ENCODE results near the gene KLHL6. TPM values are rescaled to one million over a fixed set of nuclear protein-coding genes. Genes with fewer than 3 reads are reported as not detected.

The KLHL6 gene
- total and polyA plus RNA-seq, 2 of the 8 experiments (the other 6 are each of a cell fraction or from before 2014, with no cell fraction given): 0.05 TPM; not detected in 1

- Histone ChIP-seq H4K5ac (ENCODE audit: insufficient read length, low read depth, low read length) (no peak overlapping the region), H3K79me1 (ENCODE audit: low read depth, low read length) (no peaks in the 10 kb centered on the region), H2BK12ac (ENCODE audit: low read depth, low read length) (no peak overlapping the region), H2AK5ac (ENCODE audit: low read depth, low read length) (no peak overlapping the region), H4K8ac (ENCODE audit: extremely low read depth, insufficient read depth, low read length) (no peak overlapping the region), H3K27me3 (replicated peaks in 1 of 4; ENCODE audit: control insufficient read depth in 3 of 4, extremely low read depth in 1 of 4, insufficient read depth in 3 of 4, low read length in 3 of 4) (no peaks in the 10 kb centered on the region; a peak in 1 of 7 replicates), H3K9ac (replicated peaks in 1 of 4; ENCODE audit: extremely low read depth in 1 of 4, low read depth in 3 of 4, low read length in 3 of 4) (no peak overlapping the region), H3K56ac (replicated peaks; ENCODE audit: insufficient read length, low read depth, low read length) (no peak overlapping the region), H3K9me3 (ENCODE audit: insufficient read depth in 2 of 2, low read depth in 1 of 2, low read length in 1 of 2) (no peaks in the 10 kb centered on the region), H3K23ac (ENCODE audit: insufficient read length) (no peak overlapping the region), H2BK20ac (ENCODE audit: low read length) (no peak overlapping the region), H3K4me2 (ENCODE audit: insufficient read depth in 1 of 2, low read depth in 2 of 2, low read length in 2 of 2) (no peak overlapping the region), H3K79me2 (ENCODE audit: control insufficient read depth in 1 of 2, insufficient read depth in 2 of 2, low read length in 2 of 2) (no peaks in the 10 kb centered on the region), H3K4me3 (ENCODE audit: extremely low read depth in 1 of 4, insufficient read depth in 2 of 4, low read depth in 3 of 4, low read length in 4 of 4) (no peak overlapping the region), H3K4me1 (replicated peaks in 1 of 4; ENCODE audit: control insufficient read depth in 3 of 4, insufficient read depth in 4 of 4, low read length in 3 of 4) (peaks cover 0 to 2% (median 0%) of the 10 kb centered on the region in 4 experiments; a peak in 1 of 7 replicates), H2BK5ac (ENCODE audit: low read depth, low read length) (no peak overlapping the region), H3K23me2 (ENCODE audit: low read depth, low read length) (no peaks in the 10 kb centered on the region), H2AFZ (ENCODE audit: low read length) (no peak overlapping the region), H4K20me1 (replicated peaks in 1 of 2; ENCODE audit: control insufficient read depth in 1 of 2, insufficient read depth in 2 of 2, low read length in 2 of 2) (no peaks in the 10 kb centered on the region), H3K18ac (ENCODE audit: extremely low read depth, low read length) (no peak overlapping the region), H2BK120ac (replicated peaks; ENCODE audit: low read depth, low read length) (no peak overlapping the region), H3K14ac (ENCODE audit: insufficient read length) (no peak overlapping the region), H2BK15ac (ENCODE audit: low read length) (no peak overlapping the region), H3K27ac (ENCODE audit: low read depth, low read length) (no peak overlapping the region), H3K36me3 (ENCODE audit: control insufficient read depth in 2 of 4, insufficient read depth in 4 of 4, low read length in 3 of 4) (no peaks in the 10 kb centered on the region), H3K4ac (replicated peaks; ENCODE audit: insufficient read length, low read depth, low read length) (no peak overlapping the region), H4K91ac (replicated peaks; ENCODE audit: insufficient read length, low read length) (no peak overlapping the region)
- DNase-seq (ENCODE audit: low read depth in 1 of 2, low spot score in 2 of 2) (no peak), FAIRE-seq (no peak)
- CTCF ChIA-PET (ENCODE audit: partially characterized antibody): interaction anchor here (1.0 to 4.3 kb wide), 5 partner anchors 10 to 28 kb away, joined by 3 to 19 read pairs (median 5); no protein-coding TSS in a partner anchor
- POLR2A ChIA-PET (ENCODE audit: partially characterized antibody): no interaction called here
- 84% methylated on average over 6 of the region's 6 CpGs; no CpG with 5 or more reads in 1 of the 2 experiments for WGBS, 2 experiments (ENCODE audit: extremely low coverage in 1 of 2, insufficient coverage in 1 of 2, insufficient read length in 1 of 2, insufficient replicate concordance in 2 of 2, low coverage in 1 of 2, low lambda C conversion rate in 2 of 2, missing lambda C conversion rate in 1 of 2)
- TF ChIP-seq KDM1A (IDR thresholded peaks at IDR 0.05; ENCODE audit: borderline replicate concordance, low read length): no peak
- TF ChIP-seq YY1 (IDR thresholded peaks at IDR 0.05; ENCODE audit: low read depth, low read length): no peak
- no peak for TF ChIP-seq CHD1 (IDR thresholded peaks at IDR 0.05; ENCODE audit: low read depth, low read length)
- no peak for TF ChIP-seq ZNF274 (IDR thresholded peaks at IDR 0.05; ENCODE audit: borderline replicate concordance, extremely low read depth, low read length)
- no peak for TF ChIP-seq USF2 (IDR thresholded peaks at IDR 0.05; ENCODE audit: low read length)
- TF ChIP-seq ATF2 (IDR thresholded peaks at IDR 0.05; ENCODE audit: low read length): no peak
- TF ChIP-seq CBX5 (IDR thresholded peaks at IDR 0.05; ENCODE audit: low read depth, low read length): no peak
- no peak for TF ChIP-seq GABPA (IDR thresholded peaks at IDR 0.05; ENCODE audit: borderline replicate concordance, insufficient read depth, low read length)
- TF ChIP-seq CBX8 (IDR thresholded peaks at IDR 0.05; ENCODE audit: borderline replicate concordance, low read depth, low read length): no peak
Observed at GRCh38 chr3:183498634-183499033, 56.9 kb downstream of the KLHL6 start.
